Measurements from ENCODE around the gene REPIN1. TPM values are rescaled to one million over a fixed set of nuclear protein-coding genes. Genes with fewer than 3 reads are reported as not detected.
A peak's percentile ranks its signal among the peaks of the same experiment; 100 is the strongest.

Gene REPIN1
- total and polyA plus RNA-seq, 9 of the 15 experiments (the other 6 are each of a cell fraction or from before 2014, with no cell fraction given) = 8.1 to 283 (median 94.3) TPM

- TF ChIP-seq NCOA6 (IDR thresholded peaks at IDR 0.05) = no peak
- no peak for TF ChIP-seq ZNF212 (CRISPR knock-in tag; IDR thresholded peaks at IDR 0.05)
- peak; percentile 14; the same call in 1 of the 2 replicates for TF ChIP-seq GATAD2A (IDR thresholded peaks at IDR 0.05)
- TF ChIP-seq CGGBP1 (CRISPR knock-in tag; IDR thresholded peaks at IDR 0.05) = no peak
- peak; percentile 75 for TF ChIP-seq GTF2E2 (tag; IDR thresholded peaks at IDR 0.05)
- no peak for TF ChIP-seq EHMT2 (IDR thresholded peaks at IDR 0.05)
- no peak for TF ChIP-seq NR1H2 (CRISPR knock-in tag; IDR thresholded peaks at IDR 0.05)
- TF ChIP-seq ARID1B (IDR thresholded peaks at IDR 0.05) = peak; percentile 47
- TF ChIP-seq MTA3 (IDR thresholded peaks at IDR 0.05; ENCODE audit: borderline replicate concordance) = no peak
- peak; percentile 8; the same call in 1 of the 2 replicates for TF ChIP-seq ATF1 (CRISPR knock-in tag; IDR thresholded peaks at IDR 0.05)
- TF ChIP-seq ATF1 (tag; IDR thresholded peaks at IDR 0.05) = no peak
- TF ChIP-seq KDM1A (IDR thresholded peaks at IDR 0.05) = no peak
- TF ChIP-seq SUPT5H (IDR thresholded peaks at IDR 0.05) = peak; percentile 45; the same call in 1 of the 2 replicates
- TF ChIP-seq LARP7 (IDR thresholded peaks at IDR 0.05) = 0 out of 2 replicates have a peak, but pooled peaks have one; percentile 29
- TF ChIP-seq FOXK2 (conservative IDR thresholded peaks at IDR 0.05 in 1 of 2, IDR thresholded peaks at IDR 0.05 in 1 of 2; ENCODE audit: low read depth in 2 of 2) = no peak
- peak; percentile 14 for TF ChIP-seq TBP (optimal IDR thresholded peaks at IDR 0.05; ENCODE audit: low read depth, low read length)
- no peak for TF ChIP-seq THRA (IDR thresholded peaks at IDR 0.05)
- 0 out of 2 replicates have a peak, but pooled peaks have one; percentile 10 for TF ChIP-seq ATF6 (CRISPR knock-in tag; IDR thresholded peaks at IDR 0.05)
- no peak for TF ChIP-seq CEBPZ (IDR thresholded peaks at IDR 0.05; ENCODE audit: borderline replicate concordance, low read depth, low read length)
- TF ChIP-seq THAP12 (CRISPR knock-in tag; IDR thresholded peaks at IDR 0.05) = no peak; the same call in 1 of the 2 replicates
Measured at GRCh38 chr7:150368884-150369747, 494 bp downstream of the REPIN1 start (continued).

All from K562 (cell line).